NT2/D1 (cell line): ENCODE results near the gene WASF1.

Experiments
- DNase-seq: peaks from one replicate; pipeline ENCODE4 v3.0.0-alpha.2; 2011; ENCODE audit warnings: low read depth, low spot score
- H3K27me3 ChIP-seq: 2 replicates; pipeline ENCODE4 v1.6.0; 2011; ENCODE audit warnings: mild to moderate bottlenecking; ENCODE audit not compliant: insufficient read length, insufficient read depth
- H3K36me3 ChIP-seq: 2 replicates; pipeline ENCODE4 v1.6.1; 2011; ENCODE audit warnings: mild to moderate bottlenecking, low read length, mixed read lengths; ENCODE audit not compliant: insufficient read depth, insufficient read length
- H3K4me1 ChIP-seq: 2 replicates; pipeline ENCODE4 v1.5.1; 2011; ENCODE audit not compliant: insufficient read depth, insufficient read length
- H3K4me3 ChIP-seq: 2 replicates; pipeline ENCODE4 v1.5.1; 2011; ENCODE audit warnings: low read depth; ENCODE audit not compliant: insufficient read length
- H3K9ac ChIP-seq: 2 replicates; pipeline ENCODE4 v1.6.0; 2011; ENCODE audit warnings: low read depth; ENCODE audit not compliant: insufficient read length
- H3K9me3 ChIP-seq: 2 replicates; pipeline ENCODE4 v1.5.1; 2011; ENCODE audit warnings: mild to moderate bottlenecking, low read length; ENCODE audit not compliant: insufficient read depth
- SUZ12 ChIP-seq: IDR thresholded peaks from 2 replicates; pipeline ENCODE4 v1.6.1; 2011; ENCODE audit not compliant: insufficient read length, insufficient read depth; ENCODE audit errors: extremely low read depth
- YY1 ChIP-seq: IDR thresholded peaks from 2 replicates; pipeline ENCODE4 v1.6.1; 2011; ENCODE audit not compliant: insufficient read length, insufficient read depth
- ZNF274 ChIP-seq: IDR thresholded peaks from 2 replicates; pipeline ENCODE4 v1.6.1; 2011; ENCODE audit warnings: mild to moderate bottlenecking, low read depth, low read length

The WASF1 gene

GRCh38 chr6:110201151-110201884 is 21.8 kb upstream of the WASF1 start:
- Histone ChIP-seq H3K9ac (no peak overlapping the region), H3K9me3 (no peaks in the 10 kb centered on the region), H3K4me1 (no peaks in the 10 kb centered on the region), H3K27me3 (no peaks in the 10 kb centered on the region), H3K4me3 (no peak overlapping the region), H3K36me3 (peaks cover 2% of the 10 kb centered on the region)
- TF ChIP-seq SUZ12, result no peak
- no peak for TF ChIP-seq ZNF274
- TF ChIP-seq YY1, result no peak
- no peak for DNase-seq

GRCh38 chr6:110198561-110198960 is 19.1 kb upstream of the WASF1 start:
- no peak overlapping the region for H3K4me3 ChIP-seq
- peaks cover 7% of the 10 kb centered on the region for H3K36me3 ChIP-seq
- no peaks in the 10 kb centered on the region for H3K9me3 ChIP-seq
- no peak for TF ChIP-seq ZNF274
- no peak for TF ChIP-seq YY1
- TF ChIP-seq SUZ12, result no peak
- H3K27me3 ChIP-seq, result no peaks in the 10 kb centered on the region
- H3K4me1 ChIP-seq, result no peaks in the 10 kb centered on the region
- H3K9ac ChIP-seq, result no peak overlapping the region
- DNase-seq, result no peak

GRCh38 chr6:110196874-110197273 is 17.4 kb upstream of the WASF1 start:
- DNase-seq, result no peak
- no peak overlapping the region for H3K9ac ChIP-seq
- no peak for TF ChIP-seq YY1
- peaks cover 10% of the 10 kb centered on the region for H3K36me3 ChIP-seq
- no peaks in the 10 kb centered on the region for H3K9me3 ChIP-seq
- H3K27me3 ChIP-seq, result no peaks in the 10 kb centered on the region
- no peaks in the 10 kb centered on the region for H3K4me1 ChIP-seq
- no peak overlapping the region for H3K4me3 ChIP-seq

- Histone ChIP-seq H3K4me1 (no peaks in the 10 kb centered on the region), H3K9me3 (no peaks in the 10 kb centered on the region), H3K9ac (no peak overlapping the region), H3K27me3 (no peaks in the 10 kb centered on the region), H3K36me3 (peaks cover 10% of the 10 kb centered on the region), H3K4me3 (no peak overlapping the region)
- TF ChIP-seq YY1, result no peak
- TF ChIP-seq ZNF274, result no peak
- no peak for TF ChIP-seq SUZ12
- no peak for DNase-seq
Observed at GRCh38 chr6:110195639-110196038, 16.2 kb upstream of the WASF1 start.

- Histone ChIP-seq H3K4me1 (no peaks in the 10 kb centered on the region), H3K27me3 (no peaks in the 10 kb centered on the region), H3K36me3 (peaks cover 10% of the 10 kb centered on the region), H3K9me3 (no peaks in the 10 kb centered on the region), H3K4me3 (no peak overlapping the region), H3K9ac (no peak overlapping the region)
- DNase-seq, result no peak
- no peak for TF ChIP-seq ZNF274
Observed at GRCh38 chr6:110191477-110191876, 12.0 kb upstream of the WASF1 start.

GRCh38 chr6:110190726-110191125 is 11.3 kb upstream of the WASF1 start:
- no peak for DNase-seq
- Histone ChIP-seq H3K4me1 (no peaks in the 10 kb centered on the region), H3K27me3 (no peaks in the 10 kb centered on the region), H3K9ac (no peak overlapping the region), H3K9me3 (no peaks in the 10 kb centered on the region), H3K36me3 (peaks cover 10% of the 10 kb centered on the region), H3K4me3 (no peak overlapping the region)
- TF ChIP-seq ZNF274 (no peak), SUZ12 (no peak), YY1 (no peak)

GRCh38 chr6:110188791-110189190 is 9.3 kb upstream of the WASF1 start:
- H3K9ac ChIP-seq, result no peak overlapping the region
- H3K4me3 ChIP-seq, result no peak overlapping the region
- peaks cover 6% of the 10 kb centered on the region for H3K36me3 ChIP-seq
- TF ChIP-seq ZNF274, result no peak
- no peak for TF ChIP-seq YY1
- TF ChIP-seq SUZ12, result no peak
- no peak for DNase-seq
- H3K4me1 ChIP-seq, result no peaks in the 10 kb centered on the region
- no peaks in the 10 kb centered on the region for H3K27me3 ChIP-seq
- H3K9me3 ChIP-seq, result no peaks in the 10 kb centered on the region

GRCh38 chr6:110185879-110186278 is 6.4 kb upstream of the WASF1 start:
- no peak for DNase-seq
- TF ChIP-seq YY1 (no peak), ZNF274 (no peak), SUZ12 (no peak)
- no peak overlapping the region for H3K9ac ChIP-seq
- no peaks in the 10 kb centered on the region for H3K27me3 ChIP-seq
- H3K4me1 ChIP-seq, result no peaks in the 10 kb centered on the region
- peaks cover 15% of the 10 kb centered on the region for H3K36me3 ChIP-seq
- no peak overlapping the region for H3K4me3 ChIP-seq
- H3K9me3 ChIP-seq, result no peaks in the 10 kb centered on the region
